PC-3 (cell line): Measurements from ENCODE around the gene SMIM44.

ENCODE experiments used
- EZH2phosphoT487 ChIP-seq: fragments of 300-600 bp; sonication (generic); IDR thresholded peaks from 2 replicates; pipeline ENCODE4 v1.6.1; 2018; ENCODE audit warnings: mild to moderate bottlenecking, antibody characterized with exemption, low read length, borderline replicate concordance
- TF ChIP-seq, protein P1 (sequence below): fragments of 300-600 bp; sonication (generic); conservative IDR thresholded peaks from 2 replicates; pipeline ENCODE4 v1.5.1; 2017; ENCODE audit warnings: antibody characterized with exemption, low read depth, mild to moderate bottlenecking, low read length

DNA sequence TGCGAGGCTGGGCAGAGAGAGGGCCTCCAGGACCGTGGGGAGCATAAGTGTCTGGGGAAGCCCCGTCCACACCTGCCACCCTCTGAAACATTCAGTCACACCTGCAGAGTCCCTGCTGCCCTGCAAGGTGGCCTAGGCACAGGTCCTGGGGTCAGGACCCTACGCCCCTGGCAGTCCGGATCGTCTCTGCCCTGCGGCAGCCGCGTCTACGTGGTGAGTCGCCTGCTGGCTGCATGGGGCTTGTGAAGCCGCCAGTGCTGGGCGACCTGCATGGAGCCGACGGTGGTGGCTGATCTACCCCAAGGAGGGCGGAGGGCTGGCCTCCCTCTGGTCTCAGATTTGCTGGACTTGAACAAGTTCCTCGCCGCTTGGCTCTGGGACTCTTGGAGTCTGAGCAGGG lies 35.9 kb upstream of the SMIM44 start:
- TF ChIP-seq EZH2phosphoT487, result no peak
- TF ChIP-seq, protein P1, sequence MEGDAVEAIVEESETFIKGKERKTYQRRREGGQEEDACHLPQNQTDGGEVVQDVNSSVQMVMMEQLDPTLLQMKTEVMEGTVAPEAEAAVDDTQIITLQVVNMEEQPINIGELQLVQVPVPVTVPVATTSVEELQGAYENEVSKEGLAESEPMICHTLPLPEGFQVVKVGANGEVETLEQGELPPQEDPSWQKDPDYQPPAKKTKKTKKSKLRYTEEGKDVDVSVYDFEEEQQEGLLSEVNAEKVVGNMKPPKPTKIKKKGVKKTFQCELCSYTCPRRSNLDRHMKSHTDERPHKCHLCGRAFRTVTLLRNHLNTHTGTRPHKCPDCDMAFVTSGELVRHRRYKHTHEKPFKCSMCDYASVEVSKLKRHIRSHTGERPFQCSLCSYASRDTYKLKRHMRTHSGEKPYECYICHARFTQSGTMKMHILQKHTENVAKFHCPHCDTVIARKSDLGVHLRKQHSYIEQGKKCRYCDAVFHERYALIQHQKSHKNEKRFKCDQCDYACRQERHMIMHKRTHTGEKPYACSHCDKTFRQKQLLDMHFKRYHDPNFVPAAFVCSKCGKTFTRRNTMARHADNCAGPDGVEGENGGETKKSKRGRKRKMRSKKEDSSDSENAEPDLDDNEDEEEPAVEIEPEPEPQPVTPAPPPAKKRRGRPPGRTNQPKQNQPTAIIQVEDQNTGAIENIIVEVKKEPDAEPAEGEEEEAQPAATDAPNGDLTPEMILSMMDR, result no peak
